HG03565 (cell line): ENCODE measurements around the gene MFAP2.
"Not testable (repeated sequence)": the region's sequence is repeated elsewhere in the genome, so short reads cannot be mapped to it uniquely, and the experiment has no call there.

ENCODE experiments used
- ATAC-seq: cut with Tn5 transposase; IDR thresholded peaks from one replicate; pipeline ENCODE4 v1.9.1; 2021; ENCODE audit warnings: mild to moderate bottlenecking, moderate library complexity; ENCODE audit not compliant: unreplicated experiment

Gene MFAP2

DNA sequence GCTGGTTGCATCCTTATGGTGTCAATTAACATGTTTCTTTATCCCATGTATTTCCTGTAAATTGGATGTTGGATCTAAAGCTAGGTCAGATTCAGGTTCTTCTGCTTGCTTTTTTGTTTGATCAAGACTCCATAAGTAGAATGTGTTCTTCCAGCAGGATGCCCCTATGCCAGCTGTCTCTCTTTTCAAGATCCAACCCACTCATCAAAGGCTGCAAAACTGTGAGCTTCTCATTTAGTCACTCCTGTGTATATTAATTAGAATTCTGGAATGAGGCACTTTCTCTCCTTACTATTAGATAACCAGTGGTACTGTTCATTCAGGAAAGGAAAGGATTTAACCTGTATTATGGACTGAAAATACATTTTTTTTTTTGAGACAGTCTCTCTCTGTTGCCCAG is 46.5 kb downstream of the MFAP2 start:
- ATAC-seq = not testable (repeated sequence)

DNA sequence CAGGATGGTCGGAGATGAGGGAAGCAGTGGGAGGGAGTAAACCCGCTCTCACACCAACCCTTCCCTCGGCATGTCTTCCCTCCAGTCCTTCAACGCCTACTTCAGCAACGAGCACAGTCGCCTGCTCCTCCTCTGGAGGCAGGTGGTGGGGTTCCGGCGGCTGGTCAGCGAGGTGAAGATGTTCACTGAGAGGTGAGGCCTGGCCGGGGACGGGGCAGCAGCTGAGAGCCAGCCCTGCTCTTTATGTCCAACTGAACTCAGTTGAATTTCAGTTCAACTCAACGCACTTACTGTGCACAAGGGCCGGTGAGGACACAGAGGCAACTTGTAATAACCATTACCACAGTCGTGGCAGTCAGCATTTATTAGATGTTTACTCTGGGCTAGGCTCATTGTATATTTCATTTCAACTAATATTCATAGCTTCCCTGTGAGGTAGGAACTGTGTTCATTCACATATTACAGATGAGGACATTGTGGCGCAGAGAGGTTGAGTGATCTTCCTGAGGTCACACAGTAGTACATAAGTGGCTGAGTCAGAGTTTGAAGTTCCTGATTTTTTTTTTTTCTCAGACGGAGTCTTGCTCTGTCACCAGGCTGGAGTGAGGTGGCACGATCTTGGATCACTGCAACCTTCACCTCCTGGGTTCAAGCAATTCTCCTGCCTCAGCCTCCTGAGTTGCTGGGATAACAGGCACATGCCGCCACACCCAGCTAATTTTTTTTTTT is 49.0 kb downstream of the MFAP2 start:
- not testable (repeated sequence) for ATAC-seq

GRCh38 chr1:16929146-16930041 is 51.0 kb downstream of the MFAP2 start:
- ATAC-seq = not testable (repeated sequence)

DNA sequence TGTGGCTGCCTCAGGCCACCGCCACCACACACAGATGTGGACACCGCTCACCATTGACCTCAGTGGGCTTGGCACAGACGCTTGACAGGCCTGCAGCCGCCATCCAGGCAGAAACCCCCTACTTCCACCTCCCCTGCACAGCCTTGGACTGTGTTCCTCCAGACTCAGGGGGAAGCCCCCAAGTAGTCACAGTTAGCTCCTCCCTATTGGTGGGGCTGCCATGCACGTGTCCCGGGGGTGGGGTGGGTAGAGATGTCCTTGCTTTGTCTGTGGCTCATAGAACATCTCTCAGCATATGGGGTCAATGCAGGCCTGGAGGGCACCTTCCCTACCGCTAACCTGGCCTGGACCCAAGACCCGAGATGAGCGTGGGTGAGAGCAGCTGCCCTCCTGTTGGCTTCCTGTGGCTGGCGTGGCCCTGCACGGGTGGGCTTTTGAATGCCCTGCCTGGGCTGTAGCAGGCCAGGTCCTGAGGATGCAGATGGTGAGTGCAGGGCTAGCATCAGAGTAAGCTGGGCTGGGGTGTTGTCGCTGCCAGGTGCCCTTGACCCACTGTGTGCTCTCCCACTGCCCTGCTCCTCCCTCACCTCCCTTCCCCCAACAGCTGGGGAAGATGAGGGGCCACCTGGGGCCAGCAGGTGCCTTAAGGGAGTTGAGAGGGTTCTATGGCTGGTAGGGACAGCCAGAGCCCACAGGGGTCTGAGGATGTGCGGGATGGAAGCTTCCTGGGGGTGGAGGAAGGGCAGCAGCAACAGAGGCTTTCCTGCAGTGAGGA is 52.5 kb downstream of the MFAP2 start:
- ATAC-seq = no peak

GRCh38 chr1:16927256-16927655 is 53.2 kb downstream of the MFAP2 start:
- no peak for ATAC-seq

DNA sequence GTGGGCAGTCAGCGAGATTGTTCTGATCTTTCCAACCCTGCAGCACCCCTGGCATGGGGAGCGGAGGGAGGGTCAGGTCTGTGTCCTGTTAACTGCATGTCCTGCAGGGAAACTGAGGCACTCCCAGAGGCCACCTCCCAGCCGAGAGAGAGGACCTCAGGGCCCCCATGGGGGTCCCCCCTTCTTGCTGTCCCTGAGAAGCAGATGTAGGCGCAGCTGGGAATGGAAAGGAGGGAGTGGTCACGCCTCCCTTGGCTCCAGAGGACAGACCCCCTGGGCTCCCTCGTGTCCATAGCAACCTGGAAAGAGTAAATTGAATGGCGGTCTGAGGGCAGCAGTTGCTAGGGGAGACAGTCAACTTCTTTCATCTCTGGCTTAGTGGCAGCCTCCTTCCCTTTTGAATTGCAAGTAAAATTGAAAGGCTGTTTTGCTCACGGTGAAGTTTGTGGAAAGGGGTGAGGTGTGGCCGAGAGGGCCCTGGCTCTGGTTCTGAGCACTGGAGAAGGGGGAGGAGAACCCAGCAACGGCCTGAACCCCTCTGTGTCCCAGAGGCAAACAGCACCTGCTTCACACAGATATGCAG is 53.8 kb downstream of the MFAP2 start:
- no peak for ATAC-seq

DNA sequence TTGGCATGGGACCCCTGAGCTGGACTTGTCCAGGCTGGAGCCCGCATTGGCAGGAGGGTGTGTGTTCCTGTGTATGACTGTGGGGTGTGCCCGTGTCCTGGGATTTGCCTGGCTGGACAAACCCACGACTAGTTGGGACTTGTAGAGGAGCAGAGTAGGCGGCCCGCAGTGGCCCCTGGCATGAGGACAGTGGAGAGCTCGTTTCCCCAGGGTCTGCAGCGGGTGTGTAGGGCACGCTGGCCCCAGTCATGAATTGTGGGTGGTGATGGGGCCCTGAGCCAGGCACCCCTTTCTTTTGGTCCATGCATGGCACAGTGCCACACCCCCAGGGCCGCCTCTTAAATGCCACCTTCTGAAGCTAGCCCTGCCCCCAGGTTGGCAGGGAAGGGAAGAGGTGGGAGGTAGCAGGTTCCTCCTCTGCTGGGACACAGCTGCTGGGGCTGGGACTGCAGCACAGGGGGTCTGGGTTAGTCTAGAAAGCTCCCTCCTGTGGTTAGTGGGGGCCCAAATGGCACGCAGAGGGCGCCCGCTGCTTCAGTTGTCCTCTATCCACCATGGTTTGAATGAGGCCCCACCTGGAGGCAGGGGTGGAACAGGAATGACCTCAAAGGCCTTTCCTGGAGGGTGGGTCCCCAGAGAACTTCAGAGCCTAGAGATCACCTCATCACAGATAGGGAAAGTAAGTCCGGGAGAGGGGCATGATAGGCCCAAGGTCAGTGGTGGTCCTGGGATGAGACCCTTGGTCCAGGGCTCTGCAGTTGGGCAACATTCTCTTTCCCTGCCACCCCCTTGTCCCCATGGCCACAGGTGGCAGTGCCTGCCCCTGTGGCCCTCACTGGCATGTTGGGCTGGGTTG is 54.6 kb downstream of the MFAP2 start:
- ATAC-seq = no peak

DNA sequence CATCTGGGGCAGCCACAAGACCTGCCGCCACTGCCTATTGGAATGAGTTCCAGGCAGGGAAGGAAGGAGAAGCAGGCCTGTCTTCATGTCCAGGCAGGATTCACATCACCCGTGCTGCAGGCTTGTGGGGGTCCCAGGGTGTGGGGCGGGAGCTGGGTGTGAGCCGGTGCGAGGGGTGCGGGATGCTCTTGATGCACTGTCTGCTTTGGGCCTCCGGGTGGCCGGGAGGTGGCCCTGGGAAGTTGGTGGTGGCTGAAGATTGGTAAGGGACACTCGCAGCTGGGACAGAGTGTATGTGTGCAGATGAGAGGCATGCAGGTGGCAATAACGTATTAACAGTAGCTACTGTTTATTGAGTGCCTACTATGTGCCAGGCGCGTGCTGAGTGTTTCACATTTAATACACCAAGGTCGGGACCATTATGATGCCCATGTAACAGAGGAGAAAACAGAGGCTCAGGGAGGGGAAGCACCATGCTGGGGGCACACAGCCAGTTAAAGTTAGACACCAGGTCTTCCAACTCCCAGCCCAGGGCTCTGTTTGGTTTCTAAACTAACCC is 55.4 kb downstream of the MFAP2 start:
- ATAC-seq = no peak
